HL-60/S4 (cell line): ENCODE results near the gene MPV17L.
"Not testable (repeated sequence)": the region's sequence is repeated elsewhere in the genome, so short reads cannot be mapped to it uniquely, and the experiment has no call there.

Experiments
- in situ Hi-C: fragments of 300-500 bp; cut with MboI; formaldehyde crosslinking; loops from 2 replicates; pipeline ENCODE4 v1.14.3; 2022; ENCODE audit warnings: low sequenced_read_pairs

MPV17L gene

GRCh38 chr16:15407756-15408155 is 12.2 kb downstream of the MPV17L start:
- in situ Hi-C loops: not testable (repeated sequence)

DNA sequence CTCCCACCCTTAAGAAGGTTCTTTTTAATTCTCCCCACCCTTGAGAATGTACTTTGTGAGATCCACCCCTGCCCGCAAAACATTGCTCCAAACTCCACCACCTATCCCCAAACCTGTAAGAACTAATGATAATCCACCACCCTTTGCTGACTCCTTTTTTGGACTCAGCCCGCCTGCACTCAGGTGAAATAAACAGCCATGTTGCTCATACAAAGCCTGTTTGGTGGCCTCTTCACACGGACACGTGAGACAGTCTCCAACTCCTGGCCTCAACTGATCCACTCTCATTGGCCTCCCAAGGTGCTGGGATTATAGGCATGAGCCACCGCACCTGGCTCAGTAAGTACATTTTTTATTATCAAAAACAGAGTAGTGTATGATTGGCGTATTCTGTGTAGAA is 13.9 kb downstream of the MPV17L start:
- in situ Hi-C loops: not testable (repeated sequence)

GRCh38 chr16:15415511-15415985 is 20.0 kb downstream of the MPV17L start:
- in situ Hi-C loops: no loop called here

- in situ Hi-C loops: no loop called here
Observed at GRCh38 chr16:15417197-15417596, 21.6 kb downstream of the MPV17L start.

- in situ Hi-C loops: no loop called here
Observed at GRCh38 chr16:15418206-15418605, 22.7 kb downstream of the MPV17L start.

- in situ Hi-C loops: not testable (repeated sequence)
Observed at GRCh38 chr16:15421696-15422095, 26.1 kb downstream of the MPV17L start.

GRCh38 chr16:15422222-15422621 is 26.7 kb downstream of the MPV17L start:
- in situ Hi-C loops: no loop called here

DNA sequence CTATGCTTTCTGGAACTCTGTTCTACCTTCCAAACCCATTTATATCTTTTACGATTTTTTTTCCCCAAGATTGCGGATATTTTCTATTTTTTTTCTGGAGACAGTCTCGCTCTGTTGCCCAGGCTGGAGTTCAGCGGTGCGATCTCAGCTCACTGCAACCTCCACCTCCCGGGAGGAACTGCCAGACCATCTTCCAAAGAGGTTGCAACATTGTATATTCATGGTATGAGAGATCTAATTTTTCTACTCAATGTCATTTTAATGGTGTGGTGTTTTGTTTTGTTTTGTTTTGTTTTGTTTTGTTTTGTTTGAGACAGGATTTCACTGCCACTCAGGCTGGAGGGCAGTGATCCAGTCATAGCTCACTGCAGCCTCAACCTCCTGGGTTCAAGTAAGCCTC is 30.3 kb downstream of the MPV17L start:
- in situ Hi-C loops: no loop called here

DNA sequence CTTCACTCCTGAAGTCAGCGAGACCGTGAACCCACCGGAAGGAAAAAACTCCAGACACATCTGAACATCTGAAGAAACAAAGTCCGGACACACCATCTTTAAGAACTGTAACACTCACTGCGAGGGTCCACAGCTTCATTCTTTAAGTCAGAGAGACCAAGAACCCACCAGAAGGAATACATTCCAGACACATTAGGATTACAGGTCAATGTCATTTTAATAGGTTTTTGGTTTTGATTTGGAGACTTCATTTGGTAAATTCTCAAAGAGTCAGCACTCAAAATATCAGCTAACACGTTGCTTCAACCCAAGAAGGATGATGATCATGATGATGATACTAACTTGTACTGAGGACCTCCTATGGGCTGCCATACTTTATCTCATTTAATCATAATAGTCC is 31.2 kb downstream of the MPV17L start:
- in situ Hi-C loops: no loop called here

DNA sequence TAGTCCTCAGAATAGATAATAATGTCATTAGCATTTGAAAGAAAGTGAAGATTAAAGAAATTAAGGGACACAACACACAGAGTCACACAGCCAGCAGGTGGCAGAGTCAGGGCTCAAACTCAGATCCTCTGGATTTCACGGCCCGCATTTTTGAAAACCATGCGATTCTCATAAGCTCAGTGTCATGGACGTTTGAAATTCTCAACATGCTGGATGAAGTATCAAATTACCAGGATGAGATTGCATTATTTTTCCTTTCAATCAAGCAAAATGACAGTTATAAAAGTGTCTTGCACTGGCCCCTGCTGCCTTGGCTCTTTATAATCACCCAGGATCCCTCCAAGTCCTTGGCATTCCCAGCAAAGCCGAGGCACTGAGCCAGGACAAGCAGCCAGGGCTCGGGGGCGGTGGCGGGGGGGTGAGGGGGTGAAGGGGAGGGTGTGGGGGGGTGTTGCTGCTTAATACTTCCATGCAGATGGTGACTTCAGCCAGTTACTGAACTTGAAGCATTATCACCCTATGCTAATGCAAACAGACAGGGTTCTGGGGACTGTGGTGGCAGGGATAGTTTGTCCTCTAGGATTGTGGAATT is 32.2 kb downstream of the MPV17L start:
- in situ Hi-C loops: no loop called here

DNA sequence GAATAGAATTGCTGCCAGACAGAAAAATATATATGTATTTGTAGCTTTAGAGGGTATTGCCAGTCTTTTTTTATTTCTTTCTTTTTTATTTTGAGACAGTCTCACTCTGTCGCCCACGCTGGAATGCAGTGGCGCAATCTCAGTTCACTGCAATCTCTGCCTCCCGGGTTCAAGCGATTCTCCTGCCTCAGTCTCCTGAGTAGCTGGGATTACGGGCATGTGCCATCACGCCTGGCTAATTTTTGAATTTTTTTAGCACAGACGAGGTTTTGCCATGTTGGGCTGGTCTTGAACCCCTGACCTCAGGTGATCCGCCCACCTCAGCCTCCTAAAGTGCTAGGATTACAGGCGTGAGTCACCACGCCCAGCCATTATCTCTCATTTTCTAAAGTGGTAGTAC is 35.3 kb downstream of the MPV17L start:
- in situ Hi-C loops: not testable (repeated sequence)

- in situ Hi-C loops: no loop called here
Observed at GRCh38 chr16:15434079-15434424, 38.5 kb downstream of the MPV17L start.

- in situ Hi-C loops: no loop called here
Observed at GRCh38 chr16:15434425-15435215, 39.1 kb downstream of the MPV17L start, which contains the start of gene BMERB1. TSS of gene BMERB1 (plus strand) at chr16:15434588. CDS start at chr16:15434654, 66 bp downstream.

DNA sequence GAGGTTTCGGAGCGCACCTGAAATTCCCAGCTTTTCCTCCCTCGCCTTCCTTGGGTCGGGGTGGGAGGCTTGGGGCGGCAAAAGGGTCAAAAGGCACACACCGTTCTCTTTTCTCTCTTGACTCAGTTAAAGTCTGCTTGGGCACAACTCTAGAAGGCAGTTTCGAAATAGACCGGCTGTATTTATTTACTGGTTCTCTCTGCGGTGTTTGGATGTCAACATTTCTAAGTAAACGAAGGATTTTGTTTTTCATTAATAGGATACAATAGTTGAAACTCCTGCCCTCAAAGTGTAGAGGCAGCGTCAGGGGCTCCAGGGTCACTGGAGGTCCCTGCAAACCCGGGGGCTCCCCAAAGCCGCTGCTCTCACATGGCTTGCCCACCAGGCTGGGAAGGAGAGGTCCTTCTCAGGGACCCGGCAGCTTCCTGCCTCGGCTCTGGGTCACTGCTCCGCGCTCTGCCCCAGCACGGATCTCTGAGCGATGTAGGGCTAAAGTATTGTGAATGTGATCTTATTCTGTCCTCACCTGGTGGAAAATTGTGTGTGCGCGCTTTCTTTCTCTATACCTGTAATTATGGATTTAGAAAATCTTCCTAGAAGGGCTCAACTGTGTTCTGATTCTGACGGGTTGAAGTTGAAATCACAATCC is 39.8 kb downstream of the MPV17L start:
- in situ Hi-C loops: no loop called here

- in situ Hi-C loops: no loop called here
Observed at GRCh38 chr16:15439102-15439501, 43.5 kb downstream of the MPV17L start.

- in situ Hi-C loops: no loop called here
Observed at GRCh38 chr16:15439521-15439920, 44.0 kb downstream of the MPV17L start.

DNA sequence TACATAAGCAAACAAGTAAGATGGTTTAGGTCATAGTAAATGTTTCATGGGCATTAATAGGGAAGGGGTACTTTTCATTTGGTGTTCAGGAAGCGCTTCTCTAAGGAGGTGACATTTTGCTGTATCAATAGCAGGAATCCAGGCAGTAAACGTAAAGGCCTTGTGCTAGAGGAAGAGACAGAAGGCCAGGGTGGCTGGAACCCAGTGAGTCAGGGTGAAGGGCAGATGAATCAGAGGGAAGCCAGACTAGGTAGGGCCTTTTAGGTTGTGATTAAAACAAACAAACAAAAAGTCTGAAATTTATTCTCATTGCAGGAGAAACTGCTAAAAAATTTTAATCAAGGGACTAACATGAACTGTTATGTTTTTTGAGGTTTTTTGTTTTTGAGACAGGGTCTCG is 45.3 kb downstream of the MPV17L start:
- in situ Hi-C loops: no loop called here

DNA sequence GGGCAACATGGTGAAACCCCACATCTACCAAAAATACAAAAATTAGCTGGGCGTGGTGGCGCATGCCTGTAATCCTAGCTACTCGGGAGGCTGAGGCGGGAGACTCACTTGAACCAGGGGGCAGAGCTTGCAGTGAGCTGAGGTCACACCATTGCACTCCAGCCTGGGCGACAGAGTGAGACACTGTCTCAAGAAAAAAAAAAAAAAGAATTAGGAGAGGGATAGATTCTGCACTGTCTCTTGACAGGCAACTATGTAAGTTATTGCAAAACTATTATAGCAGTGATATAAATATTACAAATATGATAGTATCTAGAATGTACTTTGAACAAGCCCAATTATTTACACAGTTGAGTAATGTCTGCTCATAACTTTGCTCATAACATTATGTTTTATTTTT is 46.6 kb downstream of the MPV17L start:
- in situ Hi-C loops: not testable (repeated sequence)

- in situ Hi-C loops: no loop called here
Observed at GRCh38 chr16:15443753-15444152, 48.2 kb downstream of the MPV17L start.

- in situ Hi-C loops: no loop called here
Observed at GRCh38 chr16:15444264-15444663, 48.7 kb downstream of the MPV17L start.

- in situ Hi-C loops: no loop called here
Observed at GRCh38 chr16:15445450-15445849, 49.9 kb downstream of the MPV17L start.

- in situ Hi-C loops: no loop called here
Observed at GRCh38 chr16:15446901-15447300, 51.3 kb downstream of the MPV17L start.
